Measurements from ENCODE around the gene IFNLR1. TPM values are rescaled to one million over a fixed set of nuclear protein-coding genes. Genes with fewer than 3 reads are reported as not detected.

The IFNLR1 gene
- total RNA-seq: under 1 TPM; 0.23 to 0.42 TPM
- 1 to 10 TPM in 1 of 2 donors, under 1 TPM in 1; 0.15 to 1.9 TPM for polyA plus RNA-seq
- long read RNA-seq, donor 1, partial matches to known transcripts: 1 of 1 reads
- long read RNA-seq, donor 1, other reads (novel, unspliced or antisense): 0 of 1 reads
- long read RNA-seq, donor 2, full-length matches to known transcripts: 1 of 1 reads
- long read RNA-seq, donor 2, partial matches to known transcripts: 0 of 1 reads
- long read RNA-seq, donor 2, other reads (novel, unspliced or antisense): 0 of 1 reads

GRCh38 chr1:24186993-24187790, at the start of gene IFNLR1:
Gene IFNLR1 (minus strand): TSS chr1:24187289. CDS start chr1:24187248, 41 bp downstream.
- intact Hi-C loops (cut with DNase I): no loop called here
- DNase-seq (peak; percentile 63 to 77), ATAC-seq (ENCODE audit: low FRiP score) (peak; percentile 76)
- Histone ChIP-seq H3K4me1 (ENCODE audit: control insufficient read depth in 1 of 2, insufficient read depth in 2 of 2, low read length in 2 of 2) (no peaks in the 10 kb centered on the region), H3K27ac (ENCODE audit: low read depth in 1 of 2, low read length in 2 of 2) (no peak within 1 kb of the TSS), H3K9me3 (ENCODE audit: control insufficient read depth, low read length) (no peaks in the 10 kb centered on the region), H3K27me3 (ENCODE audit: control insufficient read depth in 1 of 2, insufficient read depth in 2 of 2, low read length in 1 of 2) (no peaks in the 10 kb centered on the region), H3K36me3 (ENCODE audit: control insufficient read depth in 1 of 2, insufficient read depth in 2 of 2, low read length in 1 of 2) (no peaks in the 10 kb centered on the region), H3K4me3 (ENCODE audit: low read length in 2 of 2) (peak within 1 kb of the TSS; percentile 30 to 51)
- 1% methylated on average over 44 to 74 of the region's 74 CpGs for WGBS, 2 donors

GRCh38 chr1:24235921-24236788, 49.1 kb upstream of the IFNLR1 start:
- ATAC-seq (ENCODE audit: low FRiP score) (no peak), DNase-seq (no peak)

GRCh38 chr1:24233684-24234600, 46.9 kb upstream of the IFNLR1 start:
- H3K27me3 ChIP-seq (ENCODE audit: control insufficient read depth in 1 of 2, insufficient read depth in 2 of 2, low read length in 1 of 2): no peaks in the 10 kb centered on the region
- H3K4me3 ChIP-seq (ENCODE audit: low read length in 2 of 2): no peak overlapping the region
- no peak overlapping the region for H3K27ac ChIP-seq (ENCODE audit: low read depth in 1 of 2, low read length in 2 of 2)
- DNase-seq (no peak), ATAC-seq (ENCODE audit: low FRiP score) (no peak)
- no peaks in the 10 kb centered on the region for H3K36me3 ChIP-seq (ENCODE audit: control insufficient read depth in 1 of 2, insufficient read depth in 2 of 2, low read length in 1 of 2)
- 68 to 73% methylated on average over 9 of the region's 9 CpGs for WGBS, 2 donors
- H3K4me1 ChIP-seq (ENCODE audit: control insufficient read depth in 1 of 2, insufficient read depth in 2 of 2, low read length in 2 of 2): no peaks in the 10 kb centered on the region
- no peaks in the 10 kb centered on the region for H3K9me3 ChIP-seq (ENCODE audit: control insufficient read depth, low read length)
- intact Hi-C loops (cut with DNase I): no loop called here

More at GRCh38 chr1:24235921-24236788, 49.1 kb upstream of the IFNLR1 start:
- H3K4me1 ChIP-seq (ENCODE audit: control insufficient read depth in 1 of 2, insufficient read depth in 2 of 2, low read length in 2 of 2): no peaks in the 10 kb centered on the region
- no peak overlapping the region for H3K4me3 ChIP-seq (ENCODE audit: low read length in 2 of 2)
- no peaks in the 10 kb centered on the region for H3K36me3 ChIP-seq (ENCODE audit: control insufficient read depth in 1 of 2, insufficient read depth in 2 of 2, low read length in 1 of 2)
- no peaks in the 10 kb centered on the region for H3K27me3 ChIP-seq (ENCODE audit: control insufficient read depth in 1 of 2, insufficient read depth in 2 of 2, low read length in 1 of 2)
- no peaks in the 10 kb centered on the region for H3K9me3 ChIP-seq (ENCODE audit: control insufficient read depth, low read length)
- WGBS, 2 donors: 47 to 49% methylated on average over 17 of the region's 17 CpGs
- H3K27ac ChIP-seq (ENCODE audit: low read depth in 1 of 2, low read length in 2 of 2): no peak overlapping the region
- intact Hi-C loops (cut with DNase I): no loop called here

GRCh38 chr1:24231701-24232100, 44.6 kb upstream of the IFNLR1 start:
- ATAC-seq (ENCODE audit: low FRiP score): no peak
- 91 to 94% methylated on average over 3 of the region's 3 CpGs for whole genome bisulfite sequencing, 2 donors
- intact Hi-C loops (cut with DNase I): no loop called here

GRCh38 chr1:24228311-24228710, 41.2 kb upstream of the IFNLR1 start:
- Histone ChIP-seq H3K4me1 (ENCODE audit: control insufficient read depth in 1 of 2, insufficient read depth in 2 of 2, low read length in 2 of 2) (no peaks in the 10 kb centered on the region), H3K9me3 (ENCODE audit: control insufficient read depth, low read length) (no peaks in the 10 kb centered on the region), H3K36me3 (ENCODE audit: control insufficient read depth in 1 of 2, insufficient read depth in 2 of 2, low read length in 1 of 2) (no peaks in the 10 kb centered on the region), H3K4me3 (ENCODE audit: low read length in 2 of 2) (no peak overlapping the region), H3K27ac (ENCODE audit: low read depth in 1 of 2, low read length in 2 of 2) (no peak overlapping the region), H3K27me3 (ENCODE audit: control insufficient read depth in 1 of 2, insufficient read depth in 2 of 2, low read length in 1 of 2) (no peaks in the 10 kb centered on the region)
- DNase-seq (no peak), ATAC-seq (ENCODE audit: low FRiP score) (no peak)
- 63 to 65% methylated on average over 4 of the region's 4 CpGs for WGBS, 2 donors
- intact Hi-C loops (cut with DNase I): no loop called here

More at GRCh38 chr1:24231701-24232100, 44.6 kb upstream of the IFNLR1 start:
- no peak for DNase-seq
- no peaks in the 10 kb centered on the region for H3K36me3 ChIP-seq (ENCODE audit: control insufficient read depth in 1 of 2, insufficient read depth in 2 of 2, low read length in 1 of 2)
- H3K4me3 ChIP-seq (ENCODE audit: low read length in 2 of 2): no peak overlapping the region
- no peaks in the 10 kb centered on the region for H3K9me3 ChIP-seq (ENCODE audit: control insufficient read depth, low read length)
- H3K27me3 ChIP-seq (ENCODE audit: control insufficient read depth in 1 of 2, insufficient read depth in 2 of 2, low read length in 1 of 2): no peaks in the 10 kb centered on the region
- no peaks in the 10 kb centered on the region for H3K4me1 ChIP-seq (ENCODE audit: control insufficient read depth in 1 of 2, insufficient read depth in 2 of 2, low read length in 2 of 2)
- no peak overlapping the region for H3K27ac ChIP-seq (ENCODE audit: low read depth in 1 of 2, low read length in 2 of 2)

- peaks cover 0 to 2% of the 10 kb centered on the region in 2 donors for H3K27me3 ChIP-seq (ENCODE audit: control insufficient read depth in 1 of 2, insufficient read depth in 2 of 2, low read length in 1 of 2)
- no peak overlapping the region for H3K27ac ChIP-seq (ENCODE audit: low read depth in 1 of 2, low read length in 2 of 2)
- 83 to 85% methylated on average over 5 of the region's 5 CpGs for WGBS, 2 donors
- no peak for ATAC-seq (ENCODE audit: low FRiP score)
- no peaks in the 10 kb centered on the region for H3K4me1 ChIP-seq (ENCODE audit: control insufficient read depth in 1 of 2, insufficient read depth in 2 of 2, low read length in 2 of 2)
- no peak for DNase-seq
- H3K4me3 ChIP-seq (ENCODE audit: low read length in 2 of 2): no peak overlapping the region
- intact Hi-C loops (cut with DNase I): no loop called here
- H3K36me3 ChIP-seq (ENCODE audit: control insufficient read depth in 1 of 2, insufficient read depth in 2 of 2, low read length in 1 of 2): no peaks in the 10 kb centered on the region
- no peaks in the 10 kb centered on the region for H3K9me3 ChIP-seq (ENCODE audit: control insufficient read depth, low read length)
Measured at GRCh38 chr1:24226749-24227148, 39.7 kb upstream of the IFNLR1 start.

- WGBS, 2 donors: 77 to 83% methylated on average over 4 of the region's 4 CpGs
- H3K9me3 ChIP-seq (ENCODE audit: control insufficient read depth, low read length): no peaks in the 10 kb centered on the region
- no peak overlapping the region for H3K4me3 ChIP-seq (ENCODE audit: low read length in 2 of 2)
- peaks cover 0 to 2% of the 10 kb centered on the region in 2 donors for H3K27me3 ChIP-seq (ENCODE audit: control insufficient read depth in 1 of 2, insufficient read depth in 2 of 2, low read length in 1 of 2)
- no peak for DNase-seq
- intact Hi-C loops (cut with DNase I): no loop called here
- no peaks in the 10 kb centered on the region for H3K4me1 ChIP-seq (ENCODE audit: control insufficient read depth in 1 of 2, insufficient read depth in 2 of 2, low read length in 2 of 2)
- no peaks in the 10 kb centered on the region for H3K36me3 ChIP-seq (ENCODE audit: control insufficient read depth in 1 of 2, insufficient read depth in 2 of 2, low read length in 1 of 2)
- ATAC-seq (ENCODE audit: low FRiP score): no peak
- H3K27ac ChIP-seq (ENCODE audit: low read depth in 1 of 2, low read length in 2 of 2): no peak overlapping the region
Measured at GRCh38 chr1:24224761-24225160, 37.7 kb upstream of the IFNLR1 start.

GRCh38 chr1:24224086-24224485, 37.0 kb upstream of the IFNLR1 start:
- H3K9me3 ChIP-seq (ENCODE audit: control insufficient read depth, low read length): no peaks in the 10 kb centered on the region
- intact Hi-C loops (cut with DNase I): no loop called here
- 90% methylated on average over 2 of the region's 2 CpGs for WGBS, 2 donors
- H3K27ac ChIP-seq (ENCODE audit: low read depth in 1 of 2, low read length in 2 of 2): no peak overlapping the region
- H3K36me3 ChIP-seq (ENCODE audit: control insufficient read depth in 1 of 2, insufficient read depth in 2 of 2, low read length in 1 of 2): no peaks in the 10 kb centered on the region
- no peak for ATAC-seq (ENCODE audit: low FRiP score)
- H3K4me3 ChIP-seq (ENCODE audit: low read length in 2 of 2): no peak overlapping the region
- no peak for DNase-seq
- H3K27me3 ChIP-seq (ENCODE audit: control insufficient read depth in 1 of 2, insufficient read depth in 2 of 2, low read length in 1 of 2): peaks cover 0 to 2% of the 10 kb centered on the region in 2 donors
- H3K4me1 ChIP-seq (ENCODE audit: control insufficient read depth in 1 of 2, insufficient read depth in 2 of 2, low read length in 2 of 2): no peaks in the 10 kb centered on the region
